GM23248 (cell line): ENCODE results near the gene NME9.

Experiments used
- EZH2 ChIP-seq: fragments of 200-600 bp; sonication (generic); IDR thresholded peaks from 2 replicates; pipeline ENCODE4 v1.6.1; 2018; ENCODE audit warnings: antibody characterized with exemption, mild to moderate bottlenecking; ENCODE audit not compliant: insufficient read depth, poor library complexity, severe bottlenecking
- EZH2phosphoT487 ChIP-seq: fragments of 200-600 bp; sonication (generic); IDR thresholded peaks from 2 replicates; pipeline ENCODE4 v1.6.1; 2018; ENCODE audit warnings: antibody characterized with exemption, moderate library complexity, mild to moderate bottlenecking, low read depth; ENCODE audit not compliant: insufficient read depth

GRCh38 chr3:138374573-138375134, 45.0 kb upstream of the NME9 start:
- TF ChIP-seq EZH2 (no peak), EZH2phosphoT487 (no peak)
